ENCODE measurements around the gene CACNA1I. TPM values are rescaled to one million over a fixed set of nuclear protein-coding genes. Genes with fewer than 3 reads are reported as not detected.

Gene CACNA1I
- total and polyA plus RNA-seq, 2 donors from 2014 or later: 0.63 TPM; not detected in 1

- H3K9me3 ChIP-seq (ENCODE audit: control insufficient read depth in 2 of 3, insufficient read depth in 1 of 3, low read length in 3 of 3): no peaks in the 10 kb centered on the region
- H3K4me3 ChIP-seq (ENCODE audit: low read length in 3 of 3): no peak overlapping the region
- intact Hi-C loops (cut with DNase I): no loop called here
- H3K4me1 ChIP-seq (ENCODE audit: control insufficient read depth in 2 of 3, insufficient read depth in 2 of 3, low read depth in 1 of 3, low read length in 3 of 3): no peaks in the 10 kb centered on the region
- no peak for DNase-seq
- no peak for FAIRE-seq
- H3K36me3 ChIP-seq (ENCODE audit: control insufficient read depth in 2 of 3, insufficient read depth in 3 of 3, low read length in 3 of 3): peaks cover 0 to 3% (median 0%) of the 10 kb centered on the region in 3 donors
- no peak overlapping the region for H3K9ac ChIP-seq (ENCODE audit: low read length in 3 of 3)
- peaks cover 6% of the 10 kb centered on the region for H3K27me3 ChIP-seq (ENCODE audit: control insufficient read depth, insufficient read depth, low read length)
- H3K27ac ChIP-seq (ENCODE audit: low read depth in 2 of 2, low read length in 2 of 2): no peak overlapping the region
- TF ChIP-seq CTCF (IDR thresholded peaks at IDR 0.05; ENCODE audit: borderline replicate concordance, extremely low read depth, insufficient read depth): no peak
Observed at GRCh38 chr22:39560127-39560526, 10.4 kb upstream of the CACNA1I start.

GRCh38 chr22:39562839-39563489 is 7.6 kb upstream of the CACNA1I start:
- no peak for TF ChIP-seq CTCF (IDR thresholded peaks at IDR 0.05; ENCODE audit: borderline replicate concordance, extremely low read depth, insufficient read depth)
- no peaks in the 10 kb centered on the region for H3K4me1 ChIP-seq (ENCODE audit: control insufficient read depth in 2 of 3, insufficient read depth in 2 of 3, low read depth in 1 of 3, low read length in 3 of 3)
- FAIRE-seq: no peak

GRCh38 chr22:39563571-39564428 is 6.8 kb upstream of the CACNA1I start:
- Histone ChIP-seq H3K4me3 (ENCODE audit: low read length in 3 of 3) (no peak overlapping the region), H3K4me1 (ENCODE audit: control insufficient read depth in 2 of 3, insufficient read depth in 2 of 3, low read depth in 1 of 3, low read length in 3 of 3) (no peaks in the 10 kb centered on the region), H3K36me3 (ENCODE audit: control insufficient read depth in 2 of 3, insufficient read depth in 3 of 3, low read length in 3 of 3) (peaks cover 0 to 3% (median 0%) of the 10 kb centered on the region in 3 donors), H3K9me3 (ENCODE audit: control insufficient read depth in 2 of 3, insufficient read depth in 1 of 3, low read length in 3 of 3) (peaks cover 0 to 2% (median 0%) of the 10 kb centered on the region in 3 donors), H3K27ac (ENCODE audit: low read depth in 2 of 2, low read length in 2 of 2) (no peak overlapping the region), H3K27me3 (ENCODE audit: control insufficient read depth, insufficient read depth, low read length) (no peaks in the 10 kb centered on the region), H3K9ac (ENCODE audit: low read length in 3 of 3) (no peak overlapping the region)
- no peak for TF ChIP-seq CTCF (IDR thresholded peaks at IDR 0.05; ENCODE audit: borderline replicate concordance, extremely low read depth, insufficient read depth)
- intact Hi-C loops (cut with DNase I): no loop called here
- no peak for DNase-seq
- FAIRE-seq: no peak

More at GRCh38 chr22:39562839-39563489, 7.6 kb upstream of the CACNA1I start:
- no peak overlapping the region for H3K27ac ChIP-seq (ENCODE audit: low read depth in 2 of 2, low read length in 2 of 2)
- intact Hi-C loops (cut with DNase I): no loop called here
- no peak overlapping the region for H3K4me3 ChIP-seq (ENCODE audit: low read length in 3 of 3)
- H3K9me3 ChIP-seq (ENCODE audit: control insufficient read depth in 2 of 3, insufficient read depth in 1 of 3, low read length in 3 of 3): peaks cover 0 to 2% (median 0%) of the 10 kb centered on the region in 3 donors
- no peaks in the 10 kb centered on the region for H3K27me3 ChIP-seq (ENCODE audit: control insufficient read depth, insufficient read depth, low read length)
- DNase-seq: no peak
- no peak overlapping the region for H3K9ac ChIP-seq (ENCODE audit: low read length in 3 of 3)
- H3K36me3 ChIP-seq (ENCODE audit: control insufficient read depth in 2 of 3, insufficient read depth in 3 of 3, low read length in 3 of 3): peaks cover 0 to 3% (median 0%) of the 10 kb centered on the region in 3 donors
